Activated CD4-positive, alpha-beta T cell treated with anti-CD3 and anti-CD28 coated beads, Interleukin-10, Interleukin-2, amounts not matched to agents 100 ng/mL and 50 ng/mL, durations not matched to agents 16 hours and 8 hours (primary cell): ENCODE measurements around the gene HAGH.
A peak's percentile ranks its signal among the peaks of the same experiment; 100 is the strongest.

Experiments
- DNase-seq: peaks from one replicate; pipeline ENCODE4 v3.0.0-alpha.2; 2020

The HAGH gene

DNA sequence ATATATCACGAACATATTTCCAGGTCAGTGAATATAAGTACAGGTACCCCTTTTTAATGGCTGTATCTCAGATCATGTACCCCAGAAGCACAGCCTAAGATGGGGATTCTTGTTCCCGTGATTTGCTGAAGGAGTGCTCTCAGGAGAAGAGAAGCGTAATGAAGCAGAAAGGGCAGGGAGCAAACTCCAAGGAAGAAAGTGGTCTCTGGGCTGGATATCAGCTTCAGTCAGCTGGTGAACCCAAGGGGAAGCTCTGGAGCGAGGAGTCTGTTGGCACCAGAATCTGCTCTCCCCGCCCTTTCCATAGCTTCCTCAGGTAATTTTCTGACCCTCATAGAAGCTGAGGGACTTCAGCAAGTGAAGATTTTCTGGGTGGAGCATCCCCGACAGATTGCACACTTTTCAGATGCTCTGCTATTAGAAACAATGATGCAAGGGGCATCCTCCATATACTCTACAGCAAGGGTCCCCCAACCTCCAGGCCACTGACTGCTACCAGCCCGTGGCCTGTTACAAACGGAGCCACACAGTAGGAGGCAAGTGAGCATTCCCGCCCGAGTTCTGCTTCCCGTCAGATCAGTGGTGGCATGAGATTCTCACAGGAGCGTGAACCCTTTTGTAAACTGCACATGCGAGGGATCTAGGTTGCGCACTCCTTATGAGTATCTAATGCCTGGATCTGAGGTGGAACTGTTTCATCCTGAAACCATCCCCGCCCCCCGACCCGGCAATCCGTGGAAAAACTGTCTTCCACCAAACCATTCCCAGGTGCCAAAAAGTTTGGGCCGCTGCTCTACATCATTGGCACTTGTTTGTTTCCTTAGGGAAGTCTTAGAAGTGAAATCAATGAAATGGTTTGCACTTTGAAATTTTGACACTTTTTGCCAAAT, 4.8 kb upstream of the HAGH start:
- no peak for DNase-seq

GRCh38 chr16:1830213-1830612, 3.6 kb upstream of the HAGH start:
- DNase-seq = no peak

DNA sequence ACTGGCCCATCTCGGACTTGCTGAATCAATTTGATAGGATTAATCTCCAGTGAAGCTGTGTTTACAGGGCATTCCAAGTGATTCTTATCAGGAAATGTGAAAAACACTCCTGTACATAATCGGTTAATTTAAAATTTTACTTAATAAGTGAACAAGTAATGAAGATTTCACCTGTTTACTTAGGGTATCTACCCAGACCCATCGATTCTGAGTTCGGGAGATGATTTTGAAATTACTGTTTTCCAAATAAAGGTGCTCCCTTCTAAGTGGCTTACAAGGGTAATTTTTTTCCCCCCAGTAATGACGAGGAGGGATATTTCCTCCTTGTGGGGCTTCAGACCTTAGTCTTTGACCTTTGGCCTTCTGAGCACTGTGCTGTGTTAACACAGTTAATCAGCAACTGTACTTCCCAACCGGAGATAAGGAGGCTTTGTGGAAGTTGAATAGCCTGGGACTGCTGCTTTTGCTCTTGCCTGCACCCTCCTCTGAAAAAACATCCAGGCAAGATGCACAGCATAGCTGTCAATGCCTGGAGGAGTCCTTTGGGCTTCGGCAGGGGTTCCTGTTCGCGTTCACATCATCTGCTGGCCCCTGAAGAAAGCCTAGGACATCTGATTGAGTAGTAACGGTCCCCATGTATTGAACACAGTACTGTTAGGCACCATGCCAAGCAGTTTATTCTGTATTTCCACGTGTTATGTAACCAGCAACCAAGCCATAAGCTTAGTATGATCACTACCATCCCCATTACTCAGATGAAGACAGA, 2.2 kb upstream of the HAGH start:
- no peak for DNase-seq

DNA sequence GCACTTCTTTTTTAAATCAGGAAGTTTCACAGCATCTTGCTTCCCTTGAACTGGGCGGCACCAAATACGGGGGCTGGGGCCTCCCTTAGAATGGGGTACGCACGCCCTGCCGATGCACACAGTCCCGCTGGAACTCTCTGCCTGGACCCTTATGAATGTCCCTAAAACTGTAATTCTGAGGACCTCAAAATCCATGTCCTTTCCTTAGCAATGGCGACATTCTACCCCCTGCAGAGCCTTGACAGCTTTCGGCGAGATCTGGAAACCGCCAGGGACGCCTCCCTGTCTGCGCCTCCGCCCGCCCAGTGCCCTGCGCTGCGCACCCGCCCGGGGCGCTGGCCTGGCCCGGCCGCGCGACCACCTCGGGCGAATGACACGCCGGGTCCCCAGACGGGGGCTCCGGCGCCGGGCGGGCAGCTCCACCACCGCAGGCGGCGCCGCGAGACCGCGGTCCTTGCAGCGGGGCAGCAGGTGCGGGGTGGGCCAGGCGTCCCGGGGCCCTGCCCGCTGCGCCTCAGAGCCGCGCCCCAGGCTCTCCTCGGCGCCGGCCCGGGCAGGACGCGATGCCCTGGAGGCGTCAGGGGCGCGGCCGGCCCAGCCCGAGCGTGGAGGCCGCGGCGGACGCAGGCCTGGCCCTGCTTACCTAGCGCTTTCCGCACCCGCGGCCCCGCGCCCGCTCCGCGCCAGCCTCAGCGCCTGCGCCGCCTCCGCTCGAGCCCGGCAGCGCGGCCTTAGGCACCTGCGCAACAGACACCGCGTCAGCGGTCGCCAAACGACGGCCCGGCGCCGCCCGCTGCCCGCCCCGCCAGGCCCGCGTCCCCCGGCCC, 548 bp downstream of the HAGH start:
- DNase-seq = peak; percentile 72

DNA sequence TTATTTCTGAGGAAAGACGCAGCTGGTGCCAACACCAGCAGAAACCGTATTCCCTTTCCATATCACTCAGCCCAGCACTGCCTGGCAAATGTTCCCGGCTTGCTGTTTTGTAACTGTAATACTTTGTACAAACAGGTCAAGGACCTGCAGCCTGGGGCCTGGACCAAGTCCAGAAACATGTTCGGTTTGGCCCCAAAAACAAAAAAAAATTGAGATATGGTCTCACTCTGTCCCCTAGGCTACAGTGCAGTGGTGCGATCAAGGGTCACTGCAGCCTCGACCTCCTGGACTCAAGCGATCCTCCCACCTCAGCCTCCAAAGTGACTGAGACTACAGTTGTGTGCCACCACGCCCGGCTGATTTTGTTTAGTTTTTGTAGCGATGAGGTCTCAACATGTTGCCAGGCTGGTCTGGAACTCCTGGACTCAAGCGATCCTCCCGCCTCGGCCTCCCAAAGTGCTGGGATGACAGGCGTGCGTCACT, 1.2 kb downstream of the HAGH start:
- DNase-seq = no peak

- peak; percentile 23 for DNase-seq
These were observed 2.8 kb downstream of the HAGH start for GRCh38 chr16:1823821-1824220.

- no peak for DNase-seq
These were observed 3.8 kb downstream of the HAGH start for GRCh38 chr16:1822801-1823200.

DNA sequence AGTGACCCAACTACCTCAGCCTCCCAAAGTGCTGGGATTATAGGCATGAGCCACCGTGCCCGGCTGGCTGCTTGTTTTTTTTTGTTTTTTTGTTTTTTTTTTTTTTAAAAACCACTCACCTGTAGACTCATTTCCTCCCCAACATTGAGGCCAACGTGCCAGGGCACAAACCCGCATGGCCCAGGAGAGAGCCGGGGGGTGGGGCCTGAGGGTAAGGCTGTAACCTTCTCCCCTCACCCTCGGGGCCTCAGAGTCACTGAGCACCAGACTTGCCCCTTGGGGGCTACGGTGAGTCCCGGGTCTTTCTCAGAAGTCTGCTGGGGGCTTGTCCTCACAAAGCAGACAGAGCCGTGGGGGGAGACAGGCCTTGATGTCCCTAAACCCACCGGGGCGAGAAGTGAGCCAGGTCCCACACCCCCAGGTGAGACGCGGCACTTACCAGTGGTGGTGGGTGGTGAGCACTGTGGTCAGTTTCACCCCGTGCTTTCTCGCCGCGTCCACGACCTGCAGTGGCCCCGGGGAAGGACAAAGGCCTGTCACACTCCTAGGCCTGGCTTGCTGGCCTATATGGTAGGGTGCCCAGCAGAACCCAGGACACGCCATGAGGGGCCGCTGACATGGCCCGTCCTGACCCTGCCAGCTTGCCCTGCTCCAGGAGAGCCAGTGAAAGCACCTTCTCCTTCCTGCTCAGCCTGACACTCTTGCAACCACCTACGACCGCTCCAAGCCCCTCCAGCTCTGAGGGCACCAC, 4.6 kb downstream of the HAGH start:
- DNase-seq = no peak

GRCh38 chr16:1820946-1821290, 5.7 kb downstream of the HAGH start:
- no peak for DNase-seq

DNA sequence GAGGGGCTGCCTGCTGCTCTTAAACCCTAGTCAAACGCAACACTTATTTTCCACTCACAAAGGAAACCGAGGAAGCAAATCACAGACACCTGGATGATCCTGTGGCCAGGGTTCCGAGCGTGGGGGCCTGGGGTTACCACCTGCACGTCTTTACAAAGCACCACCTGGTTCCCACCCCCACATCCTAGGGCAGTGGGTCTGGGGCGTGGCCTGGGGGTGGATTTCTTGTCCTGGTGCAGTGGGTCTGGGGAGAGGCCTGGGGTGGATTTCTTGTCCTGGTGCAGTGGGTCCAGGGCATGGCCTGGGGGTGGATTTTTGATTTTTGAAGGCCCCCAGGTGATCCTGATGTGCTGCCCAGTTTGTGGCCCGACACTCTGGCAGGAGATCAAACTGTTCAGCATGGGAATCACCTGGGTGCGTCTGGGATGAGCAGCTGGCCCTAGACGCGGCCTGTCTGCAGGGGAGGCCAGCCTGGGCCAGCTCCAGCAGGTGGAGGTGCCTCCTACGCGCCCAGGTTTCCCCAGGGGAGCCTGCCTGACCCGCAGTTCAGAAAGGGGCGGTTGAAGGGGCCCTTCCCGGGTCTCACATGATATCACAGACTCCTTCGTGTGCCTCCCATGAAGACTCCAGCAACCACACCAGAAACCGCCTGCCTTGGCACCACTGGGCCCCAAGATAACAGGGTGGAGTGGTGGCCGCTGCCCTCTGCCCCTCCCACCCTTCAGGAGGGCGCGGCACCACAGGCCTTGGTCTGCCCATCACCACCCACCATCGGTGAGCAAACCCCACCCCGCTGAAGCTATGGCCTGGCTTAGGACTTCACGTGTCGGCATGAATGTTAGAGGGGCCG, 6.3 kb downstream of the HAGH start:
- no peak for DNase-seq

- no peak for DNase-seq
These were observed 7.0 kb downstream of the HAGH start for GRCh38 chr16:1819611-1820010.

- no peak for DNase-seq
These were observed 7.6 kb downstream of the HAGH start for GRCh38 chr16:1818873-1819525.

DNA sequence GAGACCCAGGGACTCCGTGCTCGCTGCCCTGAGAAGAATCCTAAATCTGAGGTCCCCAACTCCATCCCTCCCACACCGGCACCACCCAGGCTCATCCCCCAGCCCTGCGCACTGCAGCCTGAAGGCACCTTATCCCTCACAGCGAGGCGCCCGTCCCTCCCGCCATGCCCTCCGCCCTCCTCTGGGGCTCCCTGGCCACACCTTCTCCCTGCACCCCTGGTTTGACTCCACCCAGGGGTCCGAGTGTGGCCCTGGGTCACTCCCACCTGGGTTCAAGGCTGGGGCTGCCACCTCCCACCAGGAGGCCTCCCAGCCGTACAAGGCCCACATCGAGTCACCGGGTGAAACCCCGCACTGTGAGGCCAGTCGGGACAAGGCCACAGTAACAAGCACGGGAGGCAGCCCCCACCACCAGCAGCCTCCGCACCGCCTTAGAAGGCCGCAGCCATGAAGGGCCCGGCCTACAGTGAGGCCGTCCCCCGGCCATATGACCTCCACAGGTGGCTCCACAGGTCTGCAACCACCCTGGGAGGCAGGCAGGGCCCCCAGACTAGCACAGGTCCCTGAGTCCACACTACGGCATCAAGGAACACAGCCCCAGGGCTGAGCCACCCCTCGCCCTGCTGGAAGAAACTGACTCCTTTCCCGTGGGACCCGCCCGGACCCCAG, 8.3 kb downstream of the HAGH start:
- no peak for DNase-seq

- no peak for DNase-seq
These were observed 8.9 kb downstream of the HAGH start for GRCh38 chr16:1817716-1818115.

DNA sequence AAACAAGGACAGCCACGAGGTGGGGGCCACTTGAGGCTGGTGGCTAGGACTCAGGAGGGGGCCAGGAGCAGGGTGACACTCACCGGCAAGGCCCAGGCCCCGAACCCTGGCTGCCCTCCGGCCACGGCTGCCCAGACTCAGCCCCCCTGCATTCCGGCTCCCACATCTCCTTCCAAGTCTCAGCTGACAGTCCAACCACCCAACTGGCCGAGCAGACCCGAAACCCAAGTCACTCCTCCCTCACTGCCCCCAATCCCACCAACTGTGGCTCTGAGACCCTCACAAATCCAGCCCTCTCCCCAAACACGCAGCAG, 9.4 kb downstream of the HAGH start:
- DNase-seq = no peak

GRCh38 chr16:1816396-1817275, 10.0 kb downstream of the HAGH start:
- DNase-seq = no peak

- DNase-seq = no peak
These were observed 11.2 kb downstream of the HAGH start for GRCh38 chr16:1815461-1815860.

GRCh38 chr16:1812732-1813163, 13.9 kb downstream of the HAGH start:
- DNase-seq = peak; percentile 57

GRCh38 chr16:1810536-1810935, 16.1 kb downstream of the HAGH start:
- no peak for DNase-seq
